NCI-H1436 treated with DMSO at 0.1 percent for 48 hours (cell line): ENCODE data around the gene CLDN25.

ENCODE experiments used
- DNase-seq: peaks from one replicate; lab custom pipeline; 2025; lab: John Stamatoyannopoulos, UW

Gene CLDN25

GRCh38 chr11:113808931-113809330 lies 29.3 kb downstream of the CLDN25 start:
- no peak for DNase-seq

- no peak for DNase-seq
Measured at GRCh38 chr11:113814181-113814580, 34.6 kb downstream of the CLDN25 start.

GRCh38 chr11:113817162-113817561 lies 37.6 kb downstream of the CLDN25 start:
- DNase-seq, result no peak

GRCh38 chr11:113817626-113818025 lies 38.0 kb downstream of the CLDN25 start:
- no peak for DNase-seq

- DNase-seq, result no peak
Measured at GRCh38 chr11:113818426-113818825, 38.8 kb downstream of the CLDN25 start.

GRCh38 chr11:113827477-113827876 lies 47.9 kb downstream of the CLDN25 start:
- no peak for DNase-seq

GRCh38 chr11:113828191-113828590 lies 48.6 kb downstream of the CLDN25 start:
- DNase-seq, result no peak

- no peak for DNase-seq
Measured at GRCh38 chr11:113829751-113830150, 50.2 kb downstream of the CLDN25 start.
